Measurements from ENCODE around the gene NUCB2. TPM values are rescaled to one million over a fixed set of nuclear protein-coding genes. Genes with fewer than 3 reads are reported as not detected.

The NUCB2 gene
- total and polyA plus RNA-seq, 10 of the 15 experiments (the other 5 are each of a cell fraction or from before 2014, with no cell fraction given), result 16.0 to 74.1 (median 52.1) TPM

DNA sequence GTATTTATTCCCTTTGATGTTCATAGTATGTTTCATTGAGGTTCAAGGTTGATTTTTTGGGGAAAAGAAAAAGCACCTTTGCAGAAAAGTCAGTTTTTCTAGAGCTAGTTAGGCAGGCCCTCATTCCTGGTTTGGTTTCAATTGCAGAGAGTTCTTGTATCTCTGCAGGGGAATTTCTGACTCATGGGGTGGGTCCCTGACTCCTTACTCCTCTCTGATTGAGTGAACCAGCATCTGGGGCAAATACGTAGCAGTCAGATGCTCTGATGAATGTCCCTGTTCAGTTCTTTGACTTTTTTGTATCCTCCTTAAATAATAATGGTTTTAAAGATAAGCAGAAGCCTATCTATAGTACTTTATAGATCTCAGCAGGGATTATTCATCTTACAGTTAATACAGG is 67.4 kb downstream of the NUCB2 start:
- H3K36me3 ChIP-seq (ENCODE audit: control insufficient read depth in 2 of 2, insufficient read depth in 2 of 2, low read length in 1 of 2), result no peaks in the 10 kb centered on the region
- ChIA-PET CTCF (no interaction called here), RAD21 (ENCODE audit: unreplicated experiment) (no interaction called here), POLR2A (no interaction called here), SMC1A (ENCODE audit: uncharacterized antibody, unreplicated experiment) (interaction anchor here (0.9 kb wide), 1 partner anchor 10 kb away, joined by 3 read pairs; no protein-coding TSS in a partner anchor)
- no peak for ATAC-seq
- H3K4me3 ChIP-seq, result no peak overlapping the region
- no peak for DNase-seq (ENCODE audit: low read depth, low spot score)
- no peaks in the 10 kb centered on the region for H4K20me1 ChIP-seq (ENCODE audit: control insufficient read depth, insufficient read depth)
- no TSS peak for BruUV-seq (replicated peaks)
- H3K4me2 ChIP-seq (ENCODE audit: control insufficient read depth, insufficient read depth), result no peak overlapping the region
- no peaks in the 10 kb centered on the region for H3K4me1 ChIP-seq (ENCODE audit: control insufficient read depth, insufficient read depth, low read length)
- TF ChIP-seq ZNF217 (IDR thresholded peaks at IDR 0.05), result no peak
- no peak for TF ChIP-seq IRF4 (IDR thresholded peaks at IDR 0.05; ENCODE audit: low read depth, low read length)
- no peak for TF ChIP-seq TARDBP (IDR thresholded peaks at IDR 0.05; ENCODE audit: borderline replicate concordance)
- TF ChIP-seq MYB (IDR thresholded peaks at IDR 0.05; ENCODE audit: borderline replicate concordance, low read depth, low read length), result no peak
- no peaks in the 10 kb centered on the region for H3K79me2 ChIP-seq (ENCODE audit: control insufficient read depth, insufficient read depth, low read length)
- no peaks in the 10 kb centered on the region for H3K9me3 ChIP-seq (replicated peaks; ENCODE audit: control insufficient read depth, insufficient read depth, low read length)
- in situ Hi-C loops (cut with MboI), result no loop called here
- no peak for FAIRE-seq
- intact Hi-C loops (cut with micrococcal nuclease; ENCODE audit: unreplicated experiment), result no loop called here
- WGBS (ENCODE audit: insufficient coverage, insufficient replicate concordance, low lambda C conversion rate, missing lambda C conversion rate), result 4% methylated on average over 1 of the region's 1 CpG
- H2AFZ ChIP-seq (ENCODE audit: control insufficient read depth, low read depth, low read length), result no peak overlapping the region
- no peak overlapping the region for H3K9ac ChIP-seq (ENCODE audit: control insufficient read depth, insufficient read depth, low read length)
- H3K27me3 ChIP-seq (replicated peaks in 1 of 2; ENCODE audit: control insufficient read depth in 2 of 2, insufficient read depth in 2 of 2, low read length in 1 of 2), result no peaks in the 10 kb centered on the region
- no peak overlapping the region for H3K27ac ChIP-seq (ENCODE audit: control insufficient read depth, insufficient read depth)

DNA sequence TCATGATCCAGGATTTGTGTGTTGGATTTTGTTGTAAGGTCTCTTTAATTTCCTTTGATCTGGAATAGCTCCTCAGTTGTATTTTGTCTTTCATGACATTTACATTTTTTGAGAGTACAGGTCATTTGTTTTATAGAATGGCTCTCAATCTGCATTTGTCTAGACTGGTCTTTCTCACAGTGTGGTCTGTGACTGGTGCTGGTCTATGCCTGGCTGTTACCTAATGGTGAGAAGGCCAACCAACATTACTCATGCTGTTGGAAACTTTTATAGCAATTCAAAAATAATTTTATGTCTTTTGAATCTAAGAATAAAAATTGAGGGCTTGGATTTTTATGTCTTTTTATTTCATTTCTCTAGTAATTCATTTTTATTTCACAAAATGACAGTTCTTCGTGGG is 71.1 kb downstream of the NUCB2 start:
- no peak overlapping the region for H3K4me3 ChIP-seq
- no peak overlapping the region for H3K4me2 ChIP-seq (ENCODE audit: control insufficient read depth, insufficient read depth)
- H3K4me1 ChIP-seq (ENCODE audit: control insufficient read depth, insufficient read depth, low read length), result peaks cover 9% of the 10 kb centered on the region
- DNase-seq (ENCODE audit: low read depth, low spot score) (no peak), FAIRE-seq (no peak), ATAC-seq (no peak)
- in situ Hi-C loops (cut with MboI) (no loop called here), intact Hi-C loops (cut with micrococcal nuclease; ENCODE audit: unreplicated experiment) (no loop called here)
- H3K9ac ChIP-seq (ENCODE audit: control insufficient read depth, insufficient read depth, low read length), result no peak overlapping the region
- 6% methylated on average over 1 of the region's 1 CpG for WGBS (ENCODE audit: insufficient coverage, insufficient replicate concordance, low lambda C conversion rate, missing lambda C conversion rate)
- H3K36me3 ChIP-seq (ENCODE audit: control insufficient read depth in 2 of 2, insufficient read depth in 2 of 2, low read length in 1 of 2), result no peaks in the 10 kb centered on the region
- peaks cover 5 to 10% of the 10 kb centered on the region in 2 experiments; a peak in 3 of 4 replicates for H3K27me3 ChIP-seq (replicated peaks in 1 of 2; ENCODE audit: control insufficient read depth in 2 of 2, insufficient read depth in 2 of 2, low read length in 1 of 2)
- ChIA-PET CTCF (interaction anchor here (0.6 to 1.5 kb wide), 3 partner anchors 28 to 197 kb away, joined by 3 to 5 read pairs (median 4); partner anchors contain the start of gene USH1C), POLR2A (no interaction called here), RAD21 (ENCODE audit: unreplicated experiment) (no interaction called here), SMC1A (ENCODE audit: uncharacterized antibody, unreplicated experiment) (no interaction called here)
- no peak for TF ChIP-seq EP300 (IDR thresholded peaks at IDR 0.05; ENCODE audit: borderline replicate concordance in 1 of 2, control insufficient read depth in 1 of 2, low read depth in 2 of 2, low read length in 2 of 2)
- TF ChIP-seq CREB1 (IDR thresholded peaks at IDR 0.05; ENCODE audit: low read depth), result no peak
- TF ChIP-seq FOS (IDR thresholded peaks at IDR 0.05; ENCODE audit: borderline replicate concordance, extremely low read depth, insufficient read length), result no peak
- TF ChIP-seq BACH1 (IDR thresholded peaks at IDR 0.05; ENCODE audit: borderline replicate concordance), result no peak
- TF ChIP-seq, protein P1, sequence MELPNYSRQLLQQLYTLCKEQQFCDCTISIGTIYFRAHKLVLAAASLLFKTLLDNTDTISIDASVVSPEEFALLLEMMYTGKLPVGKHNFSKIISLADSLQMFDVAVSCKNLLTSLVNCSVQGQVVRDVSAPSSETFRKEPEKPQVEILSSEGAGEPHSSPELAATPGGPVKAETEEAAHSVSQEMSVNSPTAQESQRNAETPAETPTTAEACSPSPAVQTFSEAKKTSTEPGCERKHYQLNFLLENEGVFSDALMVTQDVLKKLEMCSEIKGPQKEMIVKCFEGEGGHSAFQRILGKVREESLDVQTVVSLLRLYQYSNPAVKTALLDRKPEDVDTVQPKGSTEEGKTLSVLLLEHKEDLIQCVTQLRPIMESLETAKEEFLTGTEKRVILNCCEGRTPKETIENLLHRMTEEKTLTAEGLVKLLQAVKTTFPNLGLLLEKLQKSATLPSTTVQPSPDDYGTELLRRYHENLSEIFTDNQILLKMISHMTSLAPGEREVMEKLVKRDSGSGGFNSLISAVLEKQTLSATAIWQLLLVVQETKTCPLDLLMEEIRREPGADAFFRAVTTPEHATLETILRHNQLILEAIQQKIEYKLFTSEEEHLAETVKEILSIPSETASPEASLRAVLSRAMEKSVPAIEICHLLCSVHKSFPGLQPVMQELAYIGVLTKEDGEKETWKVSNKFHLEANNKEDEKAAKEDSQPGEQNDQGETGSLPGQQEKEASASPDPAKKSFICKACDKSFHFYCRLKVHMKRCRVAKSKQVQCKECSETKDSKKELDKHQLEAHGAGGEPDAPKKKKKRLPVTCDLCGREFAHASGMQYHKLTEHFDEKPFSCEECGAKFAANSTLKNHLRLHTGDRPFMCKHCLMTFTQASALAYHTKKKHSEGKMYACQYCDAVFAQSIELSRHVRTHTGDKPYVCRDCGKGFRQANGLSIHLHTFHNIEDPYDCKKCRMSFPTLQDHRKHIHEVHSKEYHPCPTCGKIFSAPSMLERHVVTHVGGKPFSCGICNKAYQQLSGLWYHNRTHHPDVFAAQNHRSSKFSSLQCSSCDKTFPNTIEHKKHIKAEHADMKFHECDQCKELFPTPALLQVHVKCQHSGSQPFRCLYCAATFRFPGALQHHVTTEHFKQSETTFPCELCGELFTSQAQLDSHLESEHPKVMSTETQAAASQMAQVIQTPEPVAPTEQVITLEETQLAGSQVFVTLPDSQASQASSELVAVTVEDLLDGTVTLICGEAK (IDR thresholded peaks at IDR 0.05; ENCODE audit: borderline replicate concordance), result no peak
- TF ChIP-seq NR2C2 (IDR thresholded peaks at IDR 0.05; ENCODE audit: borderline replicate concordance, control insufficient read depth, insufficient read length, low read depth), result no peak
- no peak for TF ChIP-seq STAT3 (IDR thresholded peaks at IDR 0.05; ENCODE audit: low read depth, low read length)
- TF ChIP-seq EED (IDR thresholded peaks at IDR 0.05; ENCODE audit: low read depth), result no peak
- TF ChIP-seq CHD1 (IDR thresholded peaks at IDR 0.05; ENCODE audit: low read depth, low read length), result no peak
- TF ChIP-seq, protein P2, sequence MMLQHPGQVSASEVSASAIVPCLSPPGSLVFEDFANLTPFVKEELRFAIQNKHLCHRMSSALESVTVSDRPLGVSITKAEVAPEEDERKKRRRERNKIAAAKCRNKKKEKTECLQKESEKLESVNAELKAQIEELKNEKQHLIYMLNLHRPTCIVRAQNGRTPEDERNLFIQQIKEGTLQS (IDR thresholded peaks at IDR 0.05; ENCODE audit: borderline replicate concordance, extremely low read depth, low read depth, low read length), result no peak
- no peak for TF ChIP-seq NFYA (IDR thresholded peaks at IDR 0.05; ENCODE audit: borderline replicate concordance, low read depth, low read length)
- no peaks in the 10 kb centered on the region for H3K79me2 ChIP-seq (ENCODE audit: control insufficient read depth, insufficient read depth, low read length)
- no peaks in the 10 kb centered on the region for H4K20me1 ChIP-seq (ENCODE audit: control insufficient read depth, insufficient read depth)
- H3K9me3 ChIP-seq (replicated peaks; ENCODE audit: control insufficient read depth, insufficient read depth, low read length), result no peaks in the 10 kb centered on the region
- no TSS peak for BruUV-seq (replicated peaks)
- H3K27ac ChIP-seq (ENCODE audit: control insufficient read depth, insufficient read depth), result no peak overlapping the region
- no peak overlapping the region for H2AFZ ChIP-seq (ENCODE audit: control insufficient read depth, low read depth, low read length)

Data from GM12878 (cell line).